COLO668 (cell line): ENCODE data around the gene EEF1E1.

Experiments used
- DNase-seq: peaks from one replicate; lab custom pipeline; 2025; ENCODE audit not compliant: unreplicated experiment; lab: John Stamatoyannopoulos, UW

Gene EEF1E1

DNA sequence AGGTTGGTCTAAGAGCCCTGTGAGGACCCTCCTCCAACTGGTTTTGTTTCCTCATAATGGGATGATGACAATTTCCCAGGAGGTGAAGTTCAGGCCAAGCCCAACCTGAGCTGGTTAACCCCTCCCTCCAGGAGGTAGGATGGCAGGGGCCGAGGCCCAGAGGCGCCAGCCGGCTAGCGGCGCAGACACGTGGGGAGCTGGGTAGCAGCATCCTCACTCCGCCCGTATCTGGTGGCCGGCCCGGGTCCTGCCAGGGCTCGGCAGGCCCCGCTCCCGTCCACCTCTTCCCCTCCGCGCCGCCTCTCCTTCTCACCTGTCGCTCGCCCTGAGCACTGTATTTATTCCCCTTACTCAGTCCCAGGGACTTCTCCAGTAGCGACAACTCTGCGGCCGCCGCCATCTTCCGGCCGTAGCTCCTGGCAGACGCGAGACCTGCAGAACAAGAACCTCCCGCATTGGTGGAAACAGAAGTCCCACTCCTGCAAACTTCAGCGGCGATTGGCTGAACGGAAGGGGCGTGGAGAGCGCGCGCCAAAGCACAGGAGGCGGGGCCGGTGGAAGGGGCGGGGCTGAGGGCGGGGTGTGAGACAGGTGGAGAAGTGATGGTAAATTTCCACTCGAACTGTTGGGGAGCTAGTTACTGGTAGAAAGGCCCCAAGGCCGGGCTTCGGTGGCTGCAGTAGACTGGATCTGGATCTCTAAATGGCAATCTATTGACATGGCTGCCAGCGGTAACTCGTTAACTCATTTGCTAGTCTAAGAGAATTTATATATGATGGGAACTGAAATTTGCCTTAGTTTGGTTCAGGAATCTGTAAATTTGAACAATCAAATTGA lies at the start of gene EEF1E1:
Gene EEF1E1, minus strand, starts transcription at position 427 of the 837 bp plus-strand sequence. Its CDS starts 27 bp downstream, at position 400.
- peak; percentile 90 for DNase-seq

GRCh38 chr6:8149350-8149749 lies 47.0 kb upstream of the EEF1E1 start:
- no peak for DNase-seq

- no peak for DNase-seq
Observed at GRCh38 chr6:8143945-8144344, 41.6 kb upstream of the EEF1E1 start.

DNA sequence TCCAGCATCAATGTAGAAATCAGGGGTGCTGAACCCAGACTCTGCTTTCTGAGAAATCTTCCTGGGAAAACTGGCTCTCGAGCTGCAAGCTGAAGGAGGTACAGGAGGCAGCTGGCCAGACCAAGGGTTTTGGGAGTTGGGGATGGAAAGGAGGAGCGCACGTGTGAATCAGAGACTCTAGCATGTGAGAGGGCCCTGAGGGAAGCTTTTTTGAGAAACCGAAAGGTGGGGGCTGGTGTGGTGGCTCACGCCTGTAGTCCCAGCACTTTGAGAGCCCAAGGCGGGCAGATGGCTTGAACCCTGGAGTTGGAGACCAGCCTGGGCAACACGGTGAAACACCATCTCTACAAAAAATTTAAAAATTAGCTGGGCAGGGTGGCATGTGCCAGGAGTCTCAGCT lies 37.1 kb upstream of the EEF1E1 start:
- no peak for DNase-seq

GRCh38 chr6:8137529-8137939 lies 35.2 kb upstream of the EEF1E1 start:
- no peak for DNase-seq

DNA sequence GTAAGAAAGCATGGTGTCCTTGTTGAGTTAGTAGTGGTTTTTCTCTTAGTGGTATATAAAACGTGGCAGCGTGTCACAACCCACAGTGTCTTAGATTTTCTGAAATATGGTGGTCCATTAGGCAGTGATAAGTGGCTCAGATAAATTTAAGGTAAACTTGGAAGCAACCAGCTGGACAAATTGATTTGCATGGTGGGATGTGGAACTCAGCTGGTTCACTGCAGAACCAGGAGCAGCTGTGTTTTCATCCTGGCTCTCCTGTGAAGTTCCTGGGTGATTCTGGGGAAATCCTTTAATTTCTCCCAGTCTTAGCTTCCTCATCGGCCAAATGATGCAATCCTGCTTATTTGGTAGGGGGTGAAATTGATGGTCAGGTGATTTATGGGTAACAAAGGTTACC lies 32.9 kb upstream of the EEF1E1 start:
- DNase-seq, result no peak

GRCh38 chr6:8132130-8132529 lies 29.8 kb upstream of the EEF1E1 start:
- DNase-seq, result no peak

DNA sequence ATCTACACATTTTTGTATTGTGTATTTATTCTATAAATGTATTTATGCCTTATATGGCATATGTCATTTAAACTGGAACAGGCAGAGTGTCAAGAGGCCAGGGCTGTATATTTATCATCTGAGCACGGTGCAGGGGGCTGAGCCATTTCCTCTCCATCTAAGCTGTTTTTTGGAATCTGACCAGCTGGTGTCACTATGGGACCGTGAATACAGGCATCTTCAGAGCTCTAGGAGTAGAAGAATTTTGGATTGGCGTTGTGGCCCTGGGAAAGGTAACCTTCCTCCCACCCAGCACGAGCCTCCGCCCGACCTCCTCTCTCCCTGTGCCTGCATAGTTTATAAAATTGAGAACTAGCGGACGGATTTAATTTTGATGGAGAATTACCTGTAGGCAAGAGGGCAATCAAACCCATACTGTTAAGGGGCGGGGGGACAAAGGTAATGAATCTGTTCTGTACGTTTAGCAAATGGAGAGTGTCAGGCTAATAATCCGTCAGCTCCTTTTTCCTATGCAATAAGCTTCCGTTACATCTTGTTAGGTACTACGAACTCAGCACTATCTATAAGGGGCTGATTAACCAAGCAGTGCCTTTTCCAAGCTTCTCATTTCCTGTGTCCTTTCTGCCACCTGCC lies 29.0 kb upstream of the EEF1E1 start:
- peak; percentile 53 for DNase-seq

DNA sequence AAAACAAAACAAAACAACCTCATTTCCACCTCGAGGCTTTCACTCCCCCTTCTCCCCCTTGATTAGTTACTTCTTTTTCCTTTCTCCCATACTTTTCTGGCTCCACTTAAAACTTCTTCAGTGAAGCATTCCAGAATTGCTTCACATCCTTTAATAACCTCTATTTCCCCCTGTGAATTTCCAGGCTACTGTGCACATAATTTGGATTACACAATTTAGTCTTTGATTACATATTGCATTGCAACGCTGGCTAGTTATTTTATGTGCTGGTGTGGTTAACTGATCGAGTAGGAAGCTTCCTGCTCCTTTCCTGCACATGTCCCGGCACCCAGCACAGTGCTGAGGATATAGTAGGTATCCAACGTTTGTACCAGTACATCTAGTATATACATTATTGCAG lies 28.1 kb upstream of the EEF1E1 start:
- no peak for DNase-seq

- no peak for DNase-seq
Observed at GRCh38 chr6:8123236-8123635, 20.9 kb upstream of the EEF1E1 start.

DNA sequence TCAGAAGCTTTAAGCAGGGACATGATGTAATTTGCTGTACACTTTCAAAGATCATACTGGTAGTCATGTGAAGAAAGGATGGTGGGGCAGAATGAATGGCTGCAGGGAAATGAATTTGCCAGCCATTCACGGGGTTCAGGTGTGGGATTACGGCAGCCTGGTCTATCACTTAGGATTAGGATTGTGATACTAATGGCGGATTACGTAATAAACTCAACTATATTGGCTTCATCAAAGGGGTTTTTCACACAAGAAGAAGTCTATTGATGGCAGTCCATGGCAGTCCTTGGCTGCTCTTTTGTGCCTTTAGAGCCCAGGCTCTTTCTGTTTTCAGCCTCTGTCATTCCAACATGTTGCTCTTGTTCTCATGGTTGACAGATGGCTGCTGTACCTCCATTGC lies 12.6 kb upstream of the EEF1E1 start:
- DNase-seq, result no peak

DNA sequence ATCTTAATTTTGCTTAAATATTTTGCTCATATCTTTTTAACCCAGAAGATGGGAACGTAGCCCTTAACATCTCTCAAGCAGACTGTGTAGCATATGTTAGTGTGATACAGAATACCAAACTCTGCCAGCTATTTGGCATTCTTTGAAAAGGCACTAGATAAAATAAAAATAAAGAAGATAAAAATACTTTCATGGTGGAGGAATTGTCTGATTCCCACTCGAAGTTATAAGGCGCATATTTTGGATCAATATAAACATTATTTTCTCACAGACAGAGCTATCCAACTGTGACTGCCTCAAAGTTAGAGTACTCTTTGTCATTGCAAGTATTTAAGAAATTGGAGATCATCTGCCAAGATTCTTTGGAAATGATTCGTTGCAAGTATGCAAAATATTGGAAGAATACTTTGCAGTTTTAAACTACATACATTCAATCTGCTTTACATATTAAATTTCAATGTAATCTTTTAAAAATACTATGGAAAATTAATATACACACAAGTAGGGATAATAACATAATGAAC lies 10.8 kb upstream of the EEF1E1 start:
- DNase-seq, result no peak

DNA sequence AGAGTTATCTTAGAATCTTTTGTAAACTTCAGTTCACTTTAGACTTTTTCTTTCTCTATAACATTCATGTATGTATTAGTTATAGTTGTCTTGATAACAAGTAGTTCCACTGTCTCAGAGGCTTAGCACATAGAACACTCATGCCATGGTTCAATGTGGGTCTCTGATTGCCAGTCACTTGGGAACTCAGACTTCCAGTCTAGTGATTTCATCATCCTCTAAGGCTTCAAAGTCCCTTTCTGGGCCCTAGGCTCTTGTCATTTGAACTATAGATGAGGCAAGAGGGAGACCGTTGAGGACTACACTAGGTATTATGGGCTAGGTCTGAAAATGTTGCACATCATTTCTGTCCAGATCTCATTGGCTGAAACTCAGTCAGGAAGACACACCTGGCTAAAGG lies 8.4 kb upstream of the EEF1E1 start:
- no peak for DNase-seq

DNA sequence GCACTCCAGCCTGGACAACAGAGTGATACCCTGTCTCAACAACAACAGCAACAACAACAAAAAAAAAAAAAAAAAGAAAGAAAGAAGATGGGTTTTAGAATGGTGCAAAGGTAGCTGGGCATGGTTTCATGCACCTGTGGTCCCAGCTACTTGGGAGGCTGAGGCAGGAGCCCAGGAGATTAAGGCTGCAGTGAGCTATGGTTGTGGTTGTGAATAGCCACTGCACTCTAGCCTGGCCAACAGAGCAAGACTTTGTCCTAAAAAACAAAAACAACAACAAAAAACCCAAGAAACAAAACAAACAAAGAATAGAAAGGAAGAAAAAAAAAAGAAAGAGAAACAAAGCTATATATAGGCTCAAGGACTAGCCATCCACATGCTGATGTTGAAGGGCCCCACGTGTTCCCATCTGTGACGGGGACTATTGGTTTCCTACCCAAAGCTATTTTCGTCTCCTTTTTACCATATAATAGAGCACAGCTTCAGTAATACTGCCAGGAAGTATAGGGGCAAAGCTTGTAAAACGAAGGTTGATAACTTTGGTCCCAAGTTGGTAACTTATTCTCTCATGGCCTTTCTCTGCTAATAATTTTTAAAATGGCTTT lies 7.9 kb upstream of the EEF1E1 start:
- no peak for DNase-seq

GRCh38 chr6:8108759-8109539 lies 6.6 kb upstream of the EEF1E1 start:
- DNase-seq, result no peak

GRCh38 chr6:8108031-8108660 lies 5.8 kb upstream of the EEF1E1 start:
- DNase-seq, result peak; percentile 3

- DNase-seq, result no peak
Observed at GRCh38 chr6:8105791-8106190, 3.4 kb upstream of the EEF1E1 start.

GRCh38 chr6:8103726-8104125 lies 1.4 kb upstream of the EEF1E1 start:
- no peak for DNase-seq

GRCh38 chr6:8100159-8100854 lies 2.0 kb downstream of the EEF1E1 start:
- no peak for DNase-seq

- no peak for DNase-seq
Observed at GRCh38 chr6:8090650-8091049, 11.7 kb downstream of the EEF1E1 start.
